Psoas muscle (tissue), 8 donors: Measurements from ENCODE around the gene CAMTA1. TPM values are rescaled to one million over a fixed set of nuclear protein-coding genes. Genes with fewer than 3 reads are reported as not detected.

Source experiments
- ATAC-seq, 4 donors: fragments of 200-7000 bp; cut with Tn5 transposase; one replicate each; pipeline ENCODE4 v1.9.1; 2020; ENCODE audit warnings: moderate library complexity in 3 of 4, mild to moderate bottlenecking in 2 of 4
- DNase-seq, 2 donors: peaks; one replicate each; pipeline ENCODE4 v3.0.0-alpha.2; 2020
- H3K27ac ChIP-seq: fragments of 200-600 bp; one replicate; pipeline ENCODE4 v1.8.0; 2022
- H3K27me3 ChIP-seq, 3 donors: fragments of 200-600 bp in 1 of 3; one replicate each; pipeline versions ENCODE4 v1.6.1 to v1.8.0; 2013 to 2022; ENCODE audit warnings: low read length in 2 of 3, mild to moderate bottlenecking in 2 of 3, moderate library complexity in 1 of 3; ENCODE audit not compliant: insufficient read depth in 3 of 3
- H3K36me3 ChIP-seq, 2 donors: fragments of 200-600 bp in 1 of 2; one replicate each; pipeline versions ENCODE4 v1.6.1 to v1.8.0; 2013 to 2022; ENCODE audit warnings: low read depth in 1 of 2, mild to moderate bottlenecking in 1 of 2, moderate library complexity in 1 of 2; ENCODE audit not compliant: insufficient read depth in 1 of 2
- H3K4me1 ChIP-seq: fragments of 200-600 bp; one replicate; pipeline ENCODE4 v1.8.0; 2022
- H3K4me3 ChIP-seq: fragments of 200-600 bp; one replicate; pipeline ENCODE4 v1.8.0; 2022; ENCODE audit warnings: mild to moderate bottlenecking
- H3K9me3 ChIP-seq: fragments of 200-600 bp; one replicate; pipeline ENCODE4 v1.8.0; 2022
- CTCF ChIP-seq: fragments of 200-600 bp; IDR thresholded peaks from one replicate; pipeline ENCODE4 v1.8.0; 2022; ENCODE audit warnings: antibody characterized with exemption
- WGBS, 3 donors: extraction: QIAGEN DNeasy Blood & Tissue Kit; methylation state at CpG; one replicate each; pipeline versions ENCODE4 v1.1.6 to v1.1.7; 2013; 5-methylcytosine and 5-hydroxymethylcytosine counted together
- intact Hi-C, 2 donors: fragments of 100-400 bp; cut with DNase I; formaldehyde crosslinking; loops; one replicate each; pipeline versions ENCODE4 v1.11.0 to v1.14.2; 2022
- polyA plus RNA-seq, 3 donors: library from polyadenylated mRNA; stranded (reverse); fragments of 200-250 nt; gene quantifications; one replicate each; pipeline ENCODE4 v1.2.3, GENCODE V29; 2013
- total RNA-seq, 4 donors: library from RNA; stranded (reverse); fragmentation: NEBNext Ultra II Directional in 2 of 4; extraction: Animal tissue kit (Norgen Biotek cat#: 25700) in 2 of 4; gene quantifications; one replicate each; pipeline versions ENCODE4 v1.2.1 to v1.2.4, GENCODE V29; 2021 to 2023
- donor health status: healthy with polysubstance abuse.
- donor health status: DM: no; HTN: no; CAD: no; lungs with moderate emphysema.
- donor health status: Bipolar disorder and iron deficiency.
- donor health status: healthy.
- donor health status: DM: yes; HTN: yes; CAD: no.
- donor health status: DM: no; HTN: no; CAD: no.
- donor health status: DM: no; HTN: no; CAD: no.
- donor health status: DM: yes; HTN: yes; CAD: no.

The CAMTA1 gene
- total and polyA plus RNA-seq, 7 donors: 64.6 to 206 (median 76.5) TPM

- DNase-seq (no peak), ATAC-seq (no peak)
- Histone ChIP-seq H3K27ac (no peak overlapping the region), H3K4me1 (peaks cover 5% of the 10 kb centered on the region), H3K9me3 (no peaks in the 10 kb centered on the region), H3K36me3 (no peaks in the 10 kb centered on the region), H3K4me3 (no peak overlapping the region), H3K27me3 (no peaks in the 10 kb centered on the region)
- WGBS, 3 donors: 71 to 74% (median 74%) methylated on average over 3 of the region's 3 CpGs
- TF ChIP-seq CTCF: no peak
- intact Hi-C loops: loop anchor here (10.0 kb wide), 4 partner anchors 188 to 908 kb away; no protein-coding TSS in a partner anchor
Measured at GRCh38 chr1:7642781-7643529, 857.7 kb downstream of the CAMTA1 start.

- TF ChIP-seq CTCF: no peak
- no peak overlapping the region for H3K4me3 ChIP-seq
- no peaks in the 10 kb centered on the region for H3K36me3 ChIP-seq
- intact Hi-C loops: loop anchor here (10.0 kb wide), 4 partner anchors 189 to 909 kb away; no protein-coding TSS in a partner anchor
- no peaks in the 10 kb centered on the region for H3K27me3 ChIP-seq
- H3K4me1 ChIP-seq: peaks cover 5% of the 10 kb centered on the region
- H3K27ac ChIP-seq: no peak overlapping the region
- 68 to 83% (median 79%) methylated on average over 11 of the region's 11 CpGs for WGBS, 3 donors
- no peak for ATAC-seq
- no peak for DNase-seq
- no peaks in the 10 kb centered on the region for H3K9me3 ChIP-seq
Measured at GRCh38 chr1:7643530-7643929, 858.3 kb downstream of the CAMTA1 start.

- WGBS, 3 donors: 65 to 86% (median 84%) methylated on average over 3 of the region's 3 CpGs
- DNase-seq (no peak), ATAC-seq (no peak)
- H3K4me1 ChIP-seq: peaks cover 5% of the 10 kb centered on the region
- H3K27ac ChIP-seq: no peak overlapping the region
- H3K4me3 ChIP-seq: no peak overlapping the region
- no peaks in the 10 kb centered on the region for H3K36me3 ChIP-seq
- TF ChIP-seq CTCF: no peak
- no peaks in the 10 kb centered on the region for H3K27me3 ChIP-seq
- intact Hi-C loops: loop anchor here (10.0 kb wide), 4 partner anchors 189 to 909 kb away; no protein-coding TSS in a partner anchor
- H3K9me3 ChIP-seq: no peaks in the 10 kb centered on the region
Measured at GRCh38 chr1:7644086-7644485, 858.8 kb downstream of the CAMTA1 start.

- Histone ChIP-seq H3K9me3 (no peaks in the 10 kb centered on the region), H3K27me3 (no peaks in the 10 kb centered on the region), H3K36me3 (no peaks in the 10 kb centered on the region), H3K27ac (peak overlapping the region; percentile 47), H3K4me1 (peaks cover 5% of the 10 kb centered on the region), H3K4me3 (no peak overlapping the region)
- DNase-seq: no peak
- 23 to 35% (median 29%) methylated on average over 16 of the region's 16 CpGs for WGBS, 3 donors
- intact Hi-C loops: loop anchor here (5.0 to 10.0 kb wide), 5 partner anchors 190 to 910 kb away; no protein-coding TSS in a partner anchor
- peak; percentile 47 to 83 (median 70) for ATAC-seq
- TF ChIP-seq CTCF: no peak
Measured at GRCh38 chr1:7644961-7645750, 859.9 kb downstream of the CAMTA1 start.
